SK-N-SH (cell line): ENCODE measurements around the gene JAKMIP1. TPM values are rescaled to one million over a fixed set of nuclear protein-coding genes. Genes with fewer than 3 reads are reported as not detected.

Experiments
- CTCF ChIA-PET: fragments of 300-600, 350-600 bp; formaldehyde crosslinking; extraction: SDS; loops from one replicate; lab custom pipeline; 2021; lab: Yijun Ruan, JAX
- POLR2A ChIA-PET: fragments of 350-600 bp; sonication (Branson Sonifier 250); formaldehyde crosslinking; extraction: SDS; loops from one replicate; lab custom pipeline; 2020; ENCODE audit warnings: antibody characterized with exemption, inconsistent platforms; lab: Yijun Ruan, JAX
- DNase-seq: peaks from one replicate; pipeline ENCODE4 v3.0.0; 2012
- H2AFZ ChIP-seq: fragments of 200-600 bp; sonication (generic); 2 replicates; pipeline ENCODE4 v1.8.1; 2016; ENCODE audit warnings: antibody characterized with exemption, mild to moderate bottlenecking, low read depth
- H3F3A ChIP-seq: fragments of 200-600 bp; sonication (generic); replicated peaks from 2 replicates; pipeline ENCODE3; 2016; ENCODE audit warnings: antibody characterized with exemption, mild to moderate bottlenecking; ENCODE audit not compliant: insufficient read depth
- H3K27ac ChIP-seq, 2 experiments: fragments of 200-500 bp in 1 of 2; fragments of 200-600 bp in 1 of 2; sonication (Bioruptor generic) in 1 of 2; sonication (generic), shearing (Covaris generic) in 1 of 2; 2 replicates each; pipeline versions ENCODE4 v1.5.1 to v1.6.1; 2014 to 2016; ENCODE audit warnings: low read depth in 2 of 2, inconsistent platforms in 1 of 2, low read length in 1 of 2, mild to moderate bottlenecking in 1 of 2, mixed read lengths in 1 of 2
- H3K27me3 ChIP-seq: fragments of 200-600 bp; sonication (generic), shearing (Covaris generic); 2 replicates; pipeline ENCODE4 v1.6.1; 2016; ENCODE audit warnings: mixed run types; ENCODE audit not compliant: insufficient read depth
- H3K36me3 ChIP-seq, 2 experiments: fragments of 200-500 bp in 1 of 2; fragments of 200-600 bp in 1 of 2; sonication (Bioruptor generic) in 1 of 2; sonication (generic) in 1 of 2; replicated peaks in 1 of 2; 2 replicates each; pipeline versions ENCODE3 to v1.5.1; 2014 to 2016; ENCODE audit warnings: low read length in 1 of 2, mild to moderate bottlenecking in 1 of 2; ENCODE audit not compliant: insufficient read depth in 2 of 2, control insufficient read depth in 1 of 2
- H3K4me1 ChIP-seq, 2 experiments: fragments of 200-500 bp in 1 of 2; fragments of 200-600 bp in 1 of 2; sonication (Bioruptor generic) in 1 of 2; sonication (generic), shearing (Covaris generic) in 1 of 2; 2 replicates each; pipeline versions ENCODE4 v1.5.1 to v1.6.1; 2014 to 2016; ENCODE audit warnings: low read depth in 1 of 2, low read length in 1 of 2, mixed run types in 1 of 2; ENCODE audit not compliant: insufficient read depth in 2 of 2, control insufficient read depth in 1 of 2
- H3K4me2 ChIP-seq: fragments of 200-600 bp; sonication (generic), shearing (Covaris generic); 2 replicates; pipeline ENCODE4 v1.6.1; 2017; ENCODE audit warnings: mixed run types
- H3K4me3 ChIP-seq, 2 experiments: fragments of 200-500 bp in 1 of 2; fragments of 200-600 bp in 1 of 2; sonication (Bioruptor generic) in 1 of 2; sonication (generic), shearing (Covaris generic) in 1 of 2; 2 replicates each; pipeline versions ENCODE4 v1.5.1 to v1.8.1; 2014 to 2016; ENCODE audit warnings: low read depth in 2 of 2, inconsistent platforms in 1 of 2, low read length in 1 of 2, mild to moderate bottlenecking in 1 of 2, mixed read lengths in 1 of 2, moderate library complexity in 1 of 2
- H3K79me2 ChIP-seq: fragments of 200-600 bp; sonication (generic); 2 replicates; pipeline ENCODE4 v1.8.1; 2017; ENCODE audit warnings: mild to moderate bottlenecking; ENCODE audit not compliant: insufficient read depth
- H3K9ac ChIP-seq: fragments of 200-600 bp; sonication (generic); 2 replicates; pipeline ENCODE4 v1.6.1; 2017; ENCODE audit warnings: mixed run types
- H3K9me2 ChIP-seq: fragments of 200-600 bp; sonication (generic); 2 replicates; pipeline ENCODE4 v1.6.1; 2017; ENCODE audit warnings: mixed run types
- H3K9me3 ChIP-seq: fragments of 200-600 bp; sonication (generic); 2 replicates; pipeline ENCODE4 v1.6.1; 2017; ENCODE audit warnings: mixed run types, mild to moderate bottlenecking, moderate library complexity
- H4K20me1 ChIP-seq: fragments of 200-600 bp; sonication (generic); 2 replicates; pipeline ENCODE4 v1.6.1; 2017; ENCODE audit warnings: mild to moderate bottlenecking, mixed run types; ENCODE audit not compliant: insufficient read depth
- EZH2phosphoT487 ChIP-seq: fragments of 200-600 bp; sonication (generic); IDR thresholded peaks from 2 replicates; pipeline ENCODE4 v1.6.1; 2017; ENCODE audit warnings: low read depth, mixed run types, mild to moderate bottlenecking, antibody characterized with exemption, moderate library complexity, borderline replicate concordance
- FOXJ3 ChIP-seq: sonication (generic); formaldehyde crosslinking; IDR thresholded peaks from 2 replicates; pipeline ENCODE4 v1.5.1; 2020; ENCODE audit warnings: mild to moderate bottlenecking, missing genetic modification reagents
- GABPA ChIP-seq: IDR thresholded peaks from 2 replicates; pipeline ENCODE4 v1.4.0; 2012; ENCODE audit warnings: low read depth, mild to moderate bottlenecking
- JUND ChIP-seq: IDR thresholded peaks from 2 replicates; pipeline ENCODE4 v1.4.0; 2012
- MEF2A ChIP-seq: IDR thresholded peaks from 2 replicates; pipeline ENCODE4 v1.4.0; 2012; ENCODE audit warnings: low read depth, borderline replicate concordance
- MXI1 ChIP-seq: IDR thresholded peaks from 2 replicates; pipeline ENCODE4 v1.6.1; 2012; ENCODE audit warnings: mild to moderate bottlenecking, low read depth, low read length, improper control_type of control experiment
- RAD21 ChIP-seq: IDR thresholded peaks from 2 replicates; pipeline ENCODE4 v1.6.1; 2012; ENCODE audit warnings: mild to moderate bottlenecking, low read length
- REST ChIP-seq: IDR thresholded peaks from 2 replicates; pipeline ENCODE4 v1.6.1; 2012; ENCODE audit warnings: mild to moderate bottlenecking, low read depth, low read length, moderate library complexity
- RFX5 ChIP-seq: IDR thresholded peaks from 2 replicates; pipeline ENCODE4 v1.6.1; 2012; ENCODE audit warnings: mild to moderate bottlenecking, improper control_type of control experiment, low read length
- SIN3A ChIP-seq: IDR thresholded peaks from 2 replicates; pipeline ENCODE4 v1.6.1; 2012; ENCODE audit warnings: low read depth, mild to moderate bottlenecking, low read length, moderate library complexity, borderline replicate concordance
- SMC3 ChIP-seq: IDR thresholded peaks from 2 replicates; pipeline ENCODE4 v1.6.1; 2012; ENCODE audit warnings: low read depth, low read length, improper control_type of control experiment
- USF1 ChIP-seq: IDR thresholded peaks from 2 replicates; pipeline ENCODE4 v1.4.0; 2012; ENCODE audit warnings: low read depth, borderline replicate concordance
- WGBS: methylation state at CpG from one replicate; pipeline ENCODE4 v1.1.6; 2017; ENCODE audit warnings: low lambda C conversion rate; 5-methylcytosine and 5-hydroxymethylcytosine counted together
- polyA plus RNA-seq, 3 experiments: library from polyadenylated mRNA; depleted of rRNA; stranded (reverse); fragments of >200 nt; gene quantifications; 2 replicates each; pipeline ENCODE4 v1.2.3, GENCODE V29; 2012
- TF ChIP-seq, protein P1 (sequence below): fragments of 150-350 bp; IDR thresholded peaks from 2 replicates; pipeline ENCODE4 v1.6.1; 2017; ENCODE audit warnings: antibody characterized with exemption, low read length, low read depth, borderline replicate concordance

The JAKMIP1 gene
- polyA plus RNA-seq, 1 of the 3 experiments (the other 2 are of a cell fraction): 0.54 TPM

DNA sequence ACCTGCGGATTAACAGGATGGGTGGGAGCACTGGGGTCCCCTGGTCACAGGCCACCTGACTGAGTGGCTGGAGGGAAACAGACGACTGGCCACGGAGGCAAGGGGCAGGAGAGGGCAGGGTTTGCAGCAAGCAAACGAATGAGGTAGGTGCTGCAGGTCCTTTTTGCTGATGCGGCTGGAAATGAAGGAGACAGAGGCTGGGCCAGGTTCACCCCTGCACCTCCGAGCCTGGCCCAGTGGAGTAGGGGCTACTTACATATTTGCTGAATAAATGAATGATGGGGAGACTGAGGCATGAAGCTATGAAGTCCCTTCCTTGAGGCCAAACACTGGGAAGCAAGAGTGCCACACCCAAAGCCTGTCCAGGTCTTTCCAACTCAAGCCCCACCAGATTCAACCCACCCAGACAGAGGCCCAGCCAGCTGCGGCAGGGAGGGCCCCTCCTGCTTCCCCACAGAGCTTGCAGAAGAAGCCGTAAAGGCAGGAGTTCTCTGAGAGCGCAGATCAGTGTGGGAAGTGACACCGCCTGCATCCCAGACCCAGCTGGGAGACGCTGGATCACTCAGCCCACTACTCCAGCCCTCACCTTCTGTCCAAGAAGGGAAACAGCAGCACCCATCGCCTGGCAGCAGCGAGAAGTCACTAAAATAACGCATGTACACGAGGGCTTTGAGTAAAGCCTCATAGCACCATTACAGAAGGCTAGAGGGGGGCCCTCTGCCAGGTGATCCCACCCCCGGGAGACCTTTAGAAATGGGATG lies 146.0 kb downstream of the JAKMIP1 start:
- H2AFZ ChIP-seq: no peak overlapping the region
- H3K9me2 ChIP-seq: no peaks in the 10 kb centered on the region
- CTCF ChIA-PET: interaction anchor here (1.0 kb wide), 1 partner anchor 35 kb away, joined by 3 read pairs; no protein-coding TSS in a partner anchor
- H3K4me2 ChIP-seq: no peak overlapping the region
- H4K20me1 ChIP-seq: no peaks in the 10 kb centered on the region
- DNase-seq: no peak
- H3K79me2 ChIP-seq: no peaks in the 10 kb centered on the region
- no peaks in the 10 kb centered on the region for H3K27me3 ChIP-seq
- H3K9ac ChIP-seq: no peak overlapping the region
- no peaks in the 10 kb centered on the region for H3K36me3 ChIP-seq
- 48% methylated on average over 14 of the region's 16 CpGs for WGBS
- no peak overlapping the region; a peak in 1 of 4 replicates for H3K27ac ChIP-seq
- TF ChIP-seq FOXJ3 (CRISPR knock-in tag) (no peak), USF1 (no peak), EZH2phosphoT487 (no peak), REST (no peak), MXI1 (no peak), RFX5 (no peak), JUND (no peak), SMC3 (no peak), SIN3A (no peak), MEF2A (no peak), RAD21 (no peak), GABPA (no peak)
- TF ChIP-seq, protein P1, sequence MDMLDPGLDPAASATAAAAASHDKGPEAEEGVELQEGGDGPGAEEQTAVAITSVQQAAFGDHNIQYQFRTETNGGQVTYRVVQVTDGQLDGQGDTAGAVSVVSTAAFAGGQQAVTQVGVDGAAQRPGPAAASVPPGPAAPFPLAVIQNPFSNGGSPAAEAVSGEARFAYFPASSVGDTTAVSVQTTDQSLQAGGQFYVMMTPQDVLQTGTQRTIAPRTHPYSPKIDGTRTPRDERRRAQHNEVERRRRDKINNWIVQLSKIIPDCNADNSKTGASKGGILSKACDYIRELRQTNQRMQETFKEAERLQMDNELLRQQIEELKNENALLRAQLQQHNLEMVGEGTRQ: no peak
- H3K9me3 ChIP-seq: no peaks in the 10 kb centered on the region
- POLR2A ChIA-PET: no interaction called here
- no peak overlapping the region for H3K4me3 ChIP-seq
- no peaks in the 10 kb centered on the region for H3F3A ChIP-seq
- no peaks in the 10 kb centered on the region for H3K4me1 ChIP-seq
